T-helper 17 cell (primary cell): ENCODE data around the gene USF1. TPM values are rescaled to one million over a fixed set of nuclear protein-coding genes. Genes with fewer than 3 reads are reported as not detected.
"Not testable (repeated sequence)": the region's sequence is repeated elsewhere in the genome, so short reads cannot be mapped to it uniquely, and the experiment has no call there.

Experiments used
- ATAC-seq: fragments of 150-1000 bp; cut with Tn5 transposase; 2 replicates; pipeline ENCODE4 v1.10.0; 2021; ENCODE audit warnings: mild to moderate bottlenecking, moderate library complexity
- DNase-seq, 3 donors: peaks; one replicate each; pipeline versions ENCODE4 v3.0.0 to v3.0.0-alpha.2; 2020 to 2021
- H3K9me3 ChIP-seq: one replicate; pipeline ENCODE4 v1.7.0; 2013; ENCODE audit warnings: low read length, mild to moderate bottlenecking; ENCODE audit not compliant: control insufficient read depth, poor library complexity, severe bottlenecking
- H3K27ac Mint-ChIP-seq: one replicate; pipeline ENCODE4 v1.8.0; 2022; ENCODE audit warnings: mild to moderate bottlenecking, moderate library complexity, mixed read lengths
- H3K27me3 Mint-ChIP-seq: one replicate; pipeline ENCODE4 v1.8.0; 2022; ENCODE audit warnings: mixed read lengths
- H3K36me3 Mint-ChIP-seq: one replicate; pipeline ENCODE4 v1.8.0; 2022; ENCODE audit warnings: low read depth, mixed read lengths
- H3K4me1 Mint-ChIP-seq: one replicate; pipeline ENCODE4 v1.8.0; 2022; ENCODE audit warnings: mild to moderate bottlenecking, mixed read lengths
- H3K4me3 Mint-ChIP-seq: one replicate; pipeline ENCODE4 v1.8.0; 2022; ENCODE audit warnings: mild to moderate bottlenecking, moderate library complexity, mixed read lengths
- total RNA-seq, 4 donors: library from RNA in 2 of 4; stranded (reverse) in 2 of 4; gene quantifications; one replicate each; pipeline ENCODE4 v1.2.3 and lab custom pipeline; 2022 to 2026

USF1 gene
- total RNA-seq, 2 donors from 2014 or later, result 80.6 to 85.4 TPM

GRCh38 chr1:161072751-161073449 is 27.1 kb upstream of the USF1 start:
- Mint-ChIP-seq H3K4me3 (no peak overlapping the region), H3K27ac (no peak overlapping the region)

GRCh38 chr1:161071886-161072371 is 26.2 kb upstream of the USF1 start:
- H3K9me3 ChIP-seq, result no peaks in the 10 kb centered on the region
- no peak overlapping the region for H3K4me3 Mint-ChIP-seq

More at GRCh38 chr1:161072751-161073449, 27.1 kb upstream of the USF1 start:
- peaks cover 32% of the 10 kb centered on the region for H3K4me1 Mint-ChIP-seq
- H3K27me3 Mint-ChIP-seq, result no peaks in the 10 kb centered on the region
- DNase-seq (no peak), ATAC-seq (no peak)
- no peaks in the 10 kb centered on the region for H3K9me3 ChIP-seq
- H3K36me3 Mint-ChIP-seq, result no peaks in the 10 kb centered on the region

DNA sequence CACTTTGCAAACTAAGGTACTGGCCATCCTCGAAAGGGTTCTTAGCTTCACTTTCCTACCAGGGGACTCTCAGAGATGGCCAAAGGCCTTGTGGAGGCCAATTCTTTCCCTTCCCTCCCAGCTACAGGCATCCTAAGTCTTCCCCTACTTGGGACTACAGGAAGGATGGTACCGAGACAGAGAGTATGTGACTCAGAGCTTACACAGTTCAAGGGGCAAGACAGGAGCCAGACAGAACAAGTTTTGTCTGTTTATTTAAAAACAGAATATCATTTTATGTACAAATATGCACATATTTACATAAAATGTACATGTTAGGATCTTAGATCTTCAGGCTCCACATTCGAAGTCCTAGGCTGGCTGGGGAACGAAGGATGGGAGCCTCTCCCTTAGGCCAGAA is 25.0 kb upstream of the USF1 start:
- Mint-ChIP-seq H3K36me3 (peaks cover 8% of the 10 kb centered on the region), H3K27ac (peak overlapping the region; percentile 99), H3K4me3 (no peak overlapping the region), H3K4me1 (peaks cover 47% of the 10 kb centered on the region), H3K27me3 (no peaks in the 10 kb centered on the region)
- no peak for ATAC-seq
- H3K9me3 ChIP-seq, result no peaks in the 10 kb centered on the region
- DNase-seq, result no peak

More at GRCh38 chr1:161071886-161072371, 26.2 kb upstream of the USF1 start:
- no peak for ATAC-seq
- Mint-ChIP-seq H3K36me3 (peaks cover 4% of the 10 kb centered on the region), H3K27ac (peak overlapping the region; percentile 99), H3K27me3 (no peaks in the 10 kb centered on the region), H3K4me1 (peaks cover 41% of the 10 kb centered on the region)
- peak in 2 of 3 donors; percentile 20 to 27 for DNase-seq

- DNase-seq, result peak; percentile 57 to 69 (median 64)
Measured at GRCh38 chr1:161069731-161070270, 24.0 kb upstream of the USF1 start, which contains the start of gene ARHGAP30. Gene ARHGAP30, minus strand, starts transcription at chr1:161069891. Its CDS starts 267 bp downstream, at chr1:161069624.

DNA sequence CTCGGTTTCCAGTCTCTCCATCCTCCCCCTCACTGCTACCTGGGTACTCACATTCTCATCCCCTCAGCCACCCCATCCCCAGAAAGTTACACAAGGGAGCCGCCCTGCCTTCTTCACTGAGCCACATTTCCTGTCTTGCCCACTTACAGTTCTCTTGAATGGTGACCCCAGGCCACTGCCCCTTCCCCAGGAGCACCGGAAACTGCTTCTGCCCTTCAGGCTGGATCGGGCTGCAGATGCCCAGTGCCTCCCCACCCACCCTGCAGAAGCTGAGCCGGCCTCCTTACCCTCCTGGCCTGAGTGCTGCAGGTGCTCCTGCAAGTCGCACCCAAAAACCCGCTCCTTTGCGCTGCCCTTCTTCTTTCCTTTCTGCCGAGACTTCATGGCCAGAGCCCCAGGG is 23.5 kb upstream of the USF1 start:
- H3K27me3 Mint-ChIP-seq, result no peaks in the 10 kb centered on the region
- no peak for DNase-seq
- H3K36me3 Mint-ChIP-seq, result peaks cover 10% of the 10 kb centered on the region
- peaks cover 51% of the 10 kb centered on the region for H3K4me1 Mint-ChIP-seq
- no peaks in the 10 kb centered on the region for H3K9me3 ChIP-seq
- ATAC-seq, result no peak
- H3K4me3 Mint-ChIP-seq, result peak overlapping the region; percentile 99
- H3K27ac Mint-ChIP-seq, result peak overlapping the region; percentile 99

More at GRCh38 chr1:161069731-161070270, 24.0 kb upstream of the USF1 start, which contains the start of gene ARHGAP30:
- peak within 1 kb of the TSS; percentile 99 for H3K27ac Mint-ChIP-seq
- H3K36me3 Mint-ChIP-seq, result peaks cover 8% of the 10 kb centered on the region
- H3K27me3 Mint-ChIP-seq, result no peaks in the 10 kb centered on the region
- ATAC-seq, result peak; percentile 82
- no peaks in the 10 kb centered on the region for H3K9me3 ChIP-seq
- peaks cover 47% of the 10 kb centered on the region for H3K4me1 Mint-ChIP-seq
- peak within 1 kb of the TSS; percentile 99 for H3K4me3 Mint-ChIP-seq

DNA sequence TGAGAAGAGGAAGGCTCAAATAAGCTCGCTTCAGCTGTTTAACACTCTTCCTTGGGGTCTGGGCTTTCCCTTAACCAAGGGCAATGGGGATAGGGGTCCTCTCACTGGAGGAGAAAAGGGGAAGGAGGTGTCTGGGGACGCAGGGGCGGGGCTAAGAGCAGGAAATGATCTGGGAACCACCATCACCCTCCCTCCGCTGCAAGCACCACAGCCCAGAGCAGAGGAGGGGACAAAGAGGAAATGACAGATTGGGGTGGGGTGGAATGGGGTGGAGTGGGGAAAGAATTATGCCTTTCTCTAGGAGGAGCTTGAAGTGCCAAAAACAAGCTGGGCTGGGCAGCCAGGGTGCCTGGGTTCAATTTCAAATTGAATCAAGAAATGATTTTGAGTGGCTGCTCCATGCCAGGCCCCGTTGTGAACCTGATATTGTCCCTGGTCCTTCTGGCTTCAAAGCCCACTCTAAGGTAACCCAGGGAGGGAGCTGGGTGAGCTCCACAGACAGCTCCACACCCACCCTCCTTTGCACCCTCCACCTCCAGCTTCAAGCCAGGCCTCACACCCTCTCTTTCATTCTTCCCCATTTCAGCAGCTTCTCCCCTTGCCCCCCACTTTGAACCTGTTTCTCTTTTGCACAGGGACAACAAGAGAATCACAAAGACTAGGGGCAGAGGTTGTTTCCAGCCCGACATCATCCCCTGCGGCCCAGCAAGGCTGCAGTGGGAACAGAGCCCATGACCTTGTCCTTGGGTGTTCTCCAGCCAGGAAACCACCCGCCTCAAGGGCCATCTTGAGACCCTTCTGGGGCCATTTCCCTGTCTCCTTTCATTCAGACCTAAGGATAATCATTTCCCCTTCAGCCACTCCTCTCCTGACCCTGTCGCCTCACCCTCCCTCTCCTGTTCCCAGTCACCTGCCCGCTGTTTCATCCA is 22.8 kb upstream of the USF1 start:
- H3K27ac Mint-ChIP-seq, result peak overlapping the region; percentile 99
- peaks cover 58% of the 10 kb centered on the region for H3K4me1 Mint-ChIP-seq
- ATAC-seq (peak; percentile 80), DNase-seq (peak; percentile 60 to 81 (median 68))
- peaks cover 13% of the 10 kb centered on the region for H3K36me3 Mint-ChIP-seq
- H3K27me3 Mint-ChIP-seq, result no peaks in the 10 kb centered on the region
- peak overlapping the region; percentile 99 for H3K4me3 Mint-ChIP-seq
- H3K9me3 ChIP-seq, result no peaks in the 10 kb centered on the region

DNA sequence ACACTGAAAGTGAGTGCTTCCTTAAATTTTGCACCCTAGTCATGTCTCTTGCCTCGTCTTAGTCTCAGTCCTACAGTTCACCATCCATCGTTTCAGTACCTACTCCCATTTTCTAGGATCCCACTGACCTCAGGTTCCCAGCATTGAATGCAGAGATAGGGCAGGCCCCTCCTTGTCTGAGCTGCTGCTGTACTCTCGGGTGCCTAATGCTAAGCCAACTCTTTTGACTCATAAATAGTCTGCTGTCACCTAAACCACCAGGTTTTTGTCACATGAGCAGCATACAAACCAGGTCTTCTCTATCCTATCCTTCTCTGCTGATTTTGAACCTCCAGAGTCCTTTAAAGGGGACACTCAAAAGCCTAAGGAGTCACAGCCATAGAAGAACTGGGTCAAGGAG is 20.9 kb upstream of the USF1 start:
- Mint-ChIP-seq H3K36me3 (peaks cover 18% of the 10 kb centered on the region), H3K27me3 (no peaks in the 10 kb centered on the region), H3K4me3 (peak overlapping the region; percentile 99), H3K27ac (peak overlapping the region; percentile 99), H3K4me1 (peaks cover 59% of the 10 kb centered on the region)
- DNase-seq (no peak), ATAC-seq (no peak)
- no peaks in the 10 kb centered on the region for H3K9me3 ChIP-seq

- Mint-ChIP-seq H3K27ac (peak overlapping the region; percentile 99), H3K4me1 (peaks cover 60% of the 10 kb centered on the region), H3K36me3 (peaks cover 18% of the 10 kb centered on the region), H3K4me3 (peak overlapping the region; percentile 99)
- DNase-seq, ATAC-seq, H3K9me3 ChIP-seq, H3K27me3 Mint-ChIP-seq: not testable (repeated sequence)
Measured at GRCh38 chr1:161065681-161066080, 19.9 kb upstream of the USF1 start.

DNA sequence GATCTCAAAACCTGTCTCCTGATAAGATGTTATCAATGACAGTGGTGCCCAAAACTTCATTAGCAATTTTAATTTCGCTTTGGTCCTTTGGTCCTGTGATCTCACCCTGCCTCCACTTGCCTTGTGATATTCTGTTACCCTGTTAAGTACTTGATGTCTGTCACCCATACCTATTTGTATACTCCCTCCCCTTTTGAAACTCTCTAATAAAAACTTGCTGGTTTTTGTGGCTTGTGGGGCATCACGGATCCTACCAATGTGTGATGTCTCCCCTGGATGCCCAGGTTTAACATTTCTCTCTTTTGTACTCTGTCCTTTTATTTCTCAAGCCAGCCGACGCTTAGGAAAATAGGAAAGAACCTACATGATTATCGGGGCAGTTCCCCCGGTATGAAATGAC is 18.2 kb upstream of the USF1 start:
- Mint-ChIP-seq H3K4me1 (peaks cover 61% of the 10 kb centered on the region), H3K4me3 (peak overlapping the region; percentile 88), H3K27ac (peak overlapping the region; percentile 99), H3K36me3 (peaks cover 22% of the 10 kb centered on the region)
- not testable (repeated sequence) for ATAC-seq, DNase-seq, H3K9me3 ChIP-seq, H3K27me3 Mint-ChIP-seq

DNA sequence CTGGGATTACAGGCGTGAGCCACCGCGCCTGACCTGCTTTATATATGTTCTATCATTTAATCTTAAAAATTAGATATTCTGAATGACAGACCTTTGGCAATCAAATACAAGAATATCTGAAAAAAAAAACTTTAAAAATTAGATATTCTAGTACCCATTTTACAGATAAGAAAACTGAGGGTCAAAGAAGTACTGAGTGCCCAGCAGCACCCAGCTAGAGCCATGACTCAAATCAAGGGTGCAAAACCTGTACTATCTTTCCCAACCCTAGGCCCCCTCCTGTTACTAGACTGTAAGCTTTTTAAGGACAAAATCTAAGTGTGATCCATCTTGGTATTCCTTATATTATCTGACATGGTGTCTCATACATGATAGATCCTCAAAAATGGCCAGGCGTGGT is 15.6 kb upstream of the USF1 start:
- Mint-ChIP-seq H3K4me3 (no peak overlapping the region), H3K36me3 (peaks cover 18% of the 10 kb centered on the region), H3K27me3 (no peaks in the 10 kb centered on the region), H3K27ac (peak overlapping the region; percentile 75), H3K4me1 (peaks cover 46% of the 10 kb centered on the region)
- H3K9me3 ChIP-seq, result no peaks in the 10 kb centered on the region
- no peak for ATAC-seq
- DNase-seq, result no peak

GRCh38 chr1:161059293-161059692 is 13.5 kb upstream of the USF1 start:
- H3K27me3 Mint-ChIP-seq, result no peaks in the 10 kb centered on the region
- peak overlapping the region; percentile 75 for H3K27ac Mint-ChIP-seq
- peaks cover 16% of the 10 kb centered on the region for H3K36me3 Mint-ChIP-seq
- ATAC-seq (no peak), DNase-seq (no peak)
- H3K4me3 Mint-ChIP-seq, result no peak overlapping the region
- H3K4me1 Mint-ChIP-seq, result peaks cover 42% of the 10 kb centered on the region
- no peaks in the 10 kb centered on the region for H3K9me3 ChIP-seq

DNA sequence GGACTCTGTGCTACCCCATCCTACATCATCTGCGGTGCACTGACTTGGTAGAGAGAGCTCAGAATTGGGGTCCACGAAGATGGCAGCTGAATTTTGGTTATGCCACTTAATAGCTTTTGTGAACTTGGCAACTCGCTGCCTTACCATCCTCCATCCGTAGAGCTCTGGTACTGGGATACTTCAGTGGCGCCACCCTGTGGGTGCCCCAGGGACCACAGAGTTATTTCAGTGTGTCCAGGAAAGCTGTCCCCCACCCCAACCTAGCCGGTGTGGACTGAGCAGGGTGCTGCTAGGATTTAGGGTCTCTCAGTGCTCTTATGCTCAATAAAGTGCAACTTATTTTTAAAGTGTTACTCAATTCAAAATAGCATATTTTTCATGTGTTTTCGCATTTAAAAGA is 9.0 kb upstream of the USF1 start:
- Mint-ChIP-seq H3K4me3 (no peak overlapping the region), H3K36me3 (peaks cover 14% of the 10 kb centered on the region), H3K4me1 (peaks cover 26% of the 10 kb centered on the region), H3K27me3 (no peaks in the 10 kb centered on the region), H3K27ac (peak overlapping the region; percentile 82)
- DNase-seq, result no peak
- H3K9me3 ChIP-seq, result no peaks in the 10 kb centered on the region
- no peak for ATAC-seq

DNA sequence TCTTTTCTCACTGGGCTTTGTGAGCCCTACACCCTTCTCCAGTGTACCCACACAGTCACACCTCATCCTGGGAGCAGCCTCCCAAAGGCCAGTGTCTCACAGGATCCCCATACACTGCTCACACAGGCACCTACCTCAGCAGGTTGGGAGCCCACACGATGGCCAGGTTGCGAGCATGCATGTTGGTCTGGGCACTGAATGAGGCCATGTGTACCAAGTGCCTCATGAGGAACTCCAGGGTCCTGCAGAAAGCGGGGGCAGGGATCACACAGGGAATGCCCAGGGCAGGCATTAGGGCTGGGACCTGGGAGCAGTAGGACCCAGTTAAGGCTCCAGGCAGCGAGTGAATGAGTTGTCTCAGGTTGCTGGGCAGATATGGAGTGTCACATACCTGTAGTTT is 8.5 kb upstream of the USF1 start:
- H3K36me3 Mint-ChIP-seq, result peaks cover 11% of the 10 kb centered on the region
- H3K9me3 ChIP-seq, result no peaks in the 10 kb centered on the region
- peaks cover 20% of the 10 kb centered on the region for H3K4me1 Mint-ChIP-seq
- DNase-seq (no peak), ATAC-seq (no peak)
- H3K27me3 Mint-ChIP-seq, result no peaks in the 10 kb centered on the region
- no peak overlapping the region for H3K4me3 Mint-ChIP-seq
- H3K27ac Mint-ChIP-seq, result peak overlapping the region; percentile 82
